ENCODE measurements around the gene THBD.

THBD gene

GRCh38 chr20:23061734-23062561, 12.5 kb upstream of the THBD start:
- DNase-seq (ENCODE audit: low read depth) = no peak

DNA sequence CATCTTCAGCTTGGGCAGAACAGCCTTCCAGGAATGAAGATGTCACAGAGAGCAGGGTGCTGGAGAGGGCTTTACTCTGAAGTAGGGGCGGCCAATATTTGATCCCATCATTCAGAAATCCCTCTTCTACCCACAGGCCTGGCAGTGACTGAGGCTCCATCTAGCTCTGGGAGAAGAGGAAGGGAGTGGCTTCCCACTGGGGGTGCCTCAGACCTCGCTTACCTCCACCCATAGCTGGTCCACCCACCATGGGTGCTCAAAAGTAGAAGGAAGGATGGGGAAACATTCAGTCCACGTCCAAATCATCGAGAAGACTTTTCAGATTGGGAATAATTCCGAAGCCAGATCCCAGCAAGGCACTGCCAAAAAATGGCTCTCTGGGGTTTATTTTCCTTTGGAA, 11.8 kb upstream of the THBD start:
- DNase-seq (ENCODE audit: low read depth) = no peak

DNA sequence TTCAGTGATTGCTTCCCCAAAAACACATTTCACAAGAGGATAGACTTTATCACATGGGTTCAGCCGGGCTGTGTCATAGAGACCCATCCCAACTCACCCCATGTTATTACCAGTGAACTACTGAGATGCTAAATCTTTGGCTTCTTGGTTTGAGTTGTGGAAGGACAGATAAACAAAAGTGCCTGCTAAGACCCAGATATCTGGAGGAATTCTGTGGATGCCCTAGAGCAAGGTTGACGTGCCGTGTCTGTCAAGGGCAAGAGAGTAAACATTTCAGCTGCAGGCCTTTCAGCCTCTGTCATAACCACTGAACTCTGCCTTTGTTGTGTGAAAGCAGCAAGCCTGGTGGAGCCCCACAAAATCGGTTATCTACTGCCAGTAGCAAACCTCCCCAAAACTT, 11.2 kb upstream of the THBD start:
- no peak for DNase-seq (ENCODE audit: low read depth)

GRCh38 chr20:23059846-23060245, 10.4 kb upstream of the THBD start:
- DNase-seq (ENCODE audit: low read depth) = no peak

- no peak for DNase-seq (ENCODE audit: low read depth)
Measured at GRCh38 chr20:23059001-23059400, 9.5 kb upstream of the THBD start.

DNA sequence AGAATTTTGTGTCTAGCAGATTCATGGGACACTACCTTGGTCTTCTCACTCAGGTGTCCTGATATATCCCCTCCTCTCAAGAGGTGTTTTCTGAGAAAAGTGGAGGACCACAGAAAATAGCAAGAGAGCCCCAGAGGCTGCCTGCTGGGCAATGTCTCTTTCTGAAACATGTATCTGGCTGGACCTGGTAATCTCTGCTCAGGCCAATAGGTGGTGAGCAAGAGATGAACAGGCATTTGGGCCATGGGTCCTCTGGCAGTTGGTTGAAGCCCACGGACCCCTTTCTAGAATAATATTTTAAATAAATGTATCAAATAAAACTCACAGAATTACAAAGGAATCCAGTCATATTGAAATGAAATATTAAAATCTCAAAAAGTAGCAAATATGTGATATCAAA, 8.8 kb upstream of the THBD start:
- DNase-seq (ENCODE audit: low read depth) = no peak

DNA sequence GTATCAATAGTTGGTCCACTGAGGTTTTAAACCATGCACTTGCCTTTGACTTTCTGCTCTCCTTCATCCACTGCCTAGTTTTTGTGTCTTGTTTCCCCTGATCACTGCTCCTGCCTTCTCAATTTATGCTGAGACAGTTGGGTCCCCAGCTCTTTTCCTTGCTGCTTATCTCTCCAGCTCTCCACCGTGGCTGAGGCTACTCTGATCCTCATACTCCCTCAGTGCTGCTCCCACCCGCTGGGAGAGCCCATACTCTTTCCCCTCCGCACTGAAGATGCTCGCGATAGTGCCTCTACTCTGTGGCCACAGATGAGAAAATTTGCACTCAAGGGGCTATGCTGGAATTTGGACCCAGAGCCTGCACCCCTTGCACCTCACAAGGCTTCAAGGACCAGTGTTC, 3.4 kb upstream of the THBD start:
- DNase-seq (ENCODE audit: low read depth) = no peak

- no peak for DNase-seq (ENCODE audit: low read depth)
Measured at GRCh38 chr20:23050847-23051627, 1.6 kb upstream of the THBD start.

DNA sequence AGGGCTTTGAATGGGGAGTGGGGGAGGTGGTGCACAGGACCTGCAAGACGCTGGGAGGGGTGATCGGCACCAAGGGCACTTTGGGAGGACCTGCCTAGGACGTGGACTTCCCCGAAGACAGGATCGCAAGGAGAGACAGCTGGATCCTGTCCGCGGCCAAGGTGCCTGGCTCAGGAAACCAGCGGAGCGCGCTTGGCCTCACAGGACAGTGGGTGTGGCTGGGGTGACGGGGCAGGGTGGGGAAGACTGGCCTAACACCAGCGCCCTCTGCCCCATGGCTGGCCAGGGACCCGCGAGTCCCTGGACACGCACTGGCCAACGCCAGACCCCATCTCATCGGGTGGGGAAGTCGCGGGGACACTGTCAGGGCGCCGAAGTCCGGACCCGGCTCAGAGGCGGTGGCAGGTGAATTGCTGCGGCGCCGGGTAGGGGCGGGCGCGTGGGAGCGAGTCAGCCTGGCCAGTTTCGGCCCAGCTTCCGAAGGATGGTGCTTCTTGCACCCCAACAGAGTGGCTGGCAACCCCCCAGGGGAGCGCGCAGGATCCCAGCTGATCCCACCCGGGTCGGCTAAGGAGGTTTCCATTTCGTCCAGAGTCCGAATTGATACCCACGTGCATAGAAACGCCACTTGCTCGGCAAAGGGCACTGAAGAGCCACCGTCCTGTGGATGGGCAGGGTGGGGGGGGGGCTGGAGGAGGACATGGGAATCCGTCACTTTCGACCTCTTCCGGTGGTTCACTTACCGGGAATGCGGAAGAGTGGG, 785 bp upstream of the THBD start:
- DNase-seq (ENCODE audit: low read depth) = no peak

- no peak for DNase-seq (ENCODE audit: low read depth)
Measured at GRCh38 chr20:23048283-23049200, 930 bp downstream of the THBD start.

DNA sequence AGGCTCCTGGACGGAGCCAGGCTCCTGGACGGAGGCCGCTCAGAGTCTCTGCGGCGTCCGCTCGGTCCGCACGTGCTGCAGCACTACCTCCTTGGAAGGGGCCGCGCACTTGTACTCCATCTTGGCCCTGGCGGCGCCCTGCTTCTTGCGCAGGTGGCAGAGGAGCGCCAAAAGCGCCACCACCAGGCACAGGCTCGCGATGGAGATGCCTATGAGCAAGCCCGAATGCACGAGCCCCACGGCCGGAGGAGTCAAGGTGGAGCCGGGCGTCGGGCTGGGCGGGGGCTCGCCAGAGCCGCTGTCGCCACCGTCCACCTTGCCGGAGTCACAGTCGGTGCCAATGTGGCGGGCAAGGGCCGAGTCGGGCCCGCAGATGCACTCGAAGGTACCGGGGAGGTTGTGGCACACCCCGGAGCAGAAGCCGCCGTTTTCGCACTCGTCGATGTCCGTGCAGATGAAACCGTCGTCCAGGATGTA, 1.7 kb downstream of the THBD start:
- DNase-seq (ENCODE audit: low read depth) = no peak

GRCh38 chr20:23047001-23047737, 2.3 kb downstream of the THBD start:
- DNase-seq (ENCODE audit: low read depth) = no peak

GRCh38 chr20:23046431-23046830, 3.0 kb downstream of the THBD start:
- DNase-seq (ENCODE audit: low read depth) = no peak

- DNase-seq (ENCODE audit: low read depth) = no peak
Measured at GRCh38 chr20:23043376-23043775, 6.1 kb downstream of the THBD start.

DNA sequence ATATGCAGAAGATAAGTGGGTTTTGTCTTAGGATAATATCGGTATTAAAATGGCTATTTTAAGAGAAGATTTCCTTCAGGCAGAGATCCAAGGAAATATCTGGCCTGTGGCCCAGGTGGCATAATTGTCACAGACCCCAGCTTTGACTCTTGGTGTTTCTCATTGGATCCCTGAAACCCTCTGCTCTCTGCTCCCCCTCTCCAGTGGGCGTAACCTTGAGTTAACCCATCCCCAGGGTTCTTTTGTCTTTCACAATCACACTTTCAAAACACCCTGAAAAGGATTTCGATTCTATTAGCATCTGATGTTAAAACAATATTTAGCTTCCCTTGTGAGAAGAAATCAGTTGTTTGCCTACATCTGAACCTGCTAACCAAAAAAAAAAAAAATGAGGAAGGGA, 7.2 kb downstream of the THBD start:
- no peak for DNase-seq (ENCODE audit: low read depth)

GRCh38 chr20:23039885-23040508, 9.5 kb downstream of the THBD start:
- DNase-seq (ENCODE audit: low read depth) = no peak

GRCh38 chr20:23039136-23039875, 10.2 kb downstream of the THBD start:
- no peak for DNase-seq (ENCODE audit: low read depth)

- no peak for DNase-seq (ENCODE audit: low read depth)
Measured at GRCh38 chr20:23037017-23037481, 12.4 kb downstream of the THBD start.

DNA sequence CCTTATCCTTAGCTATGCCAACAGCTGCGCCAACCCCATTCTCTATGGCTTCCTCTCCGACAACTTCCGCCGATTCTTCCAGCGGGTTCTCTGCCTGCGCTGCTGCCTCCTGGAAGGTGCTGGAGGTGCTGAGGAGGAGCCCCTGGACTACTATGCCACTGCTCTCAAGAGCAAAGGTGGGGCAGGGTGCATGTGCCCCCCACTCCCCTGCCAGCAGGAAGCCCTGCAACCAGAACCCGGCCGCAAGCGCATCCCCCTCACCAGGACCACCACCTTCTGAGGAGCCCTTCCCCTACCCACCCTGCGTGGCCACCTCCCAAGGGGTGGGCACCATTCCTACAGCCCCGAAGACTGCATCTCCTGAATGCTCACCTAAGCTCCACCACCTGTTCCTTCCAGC, 13.1 kb downstream of the THBD start:
- no peak for DNase-seq (ENCODE audit: low read depth)
